Measurements from ENCODE around the gene ISOC1. TPM values are rescaled to one million over a fixed set of nuclear protein-coding genes. Genes with fewer than 3 reads are reported as not detected.

ISOC1 gene
- total and polyA plus RNA-seq, 10 of the 15 experiments (the other 5 are each of a cell fraction or from before 2014, with no cell fraction given) = 12.6 to 61.8 (median 29.9) TPM

DNA sequence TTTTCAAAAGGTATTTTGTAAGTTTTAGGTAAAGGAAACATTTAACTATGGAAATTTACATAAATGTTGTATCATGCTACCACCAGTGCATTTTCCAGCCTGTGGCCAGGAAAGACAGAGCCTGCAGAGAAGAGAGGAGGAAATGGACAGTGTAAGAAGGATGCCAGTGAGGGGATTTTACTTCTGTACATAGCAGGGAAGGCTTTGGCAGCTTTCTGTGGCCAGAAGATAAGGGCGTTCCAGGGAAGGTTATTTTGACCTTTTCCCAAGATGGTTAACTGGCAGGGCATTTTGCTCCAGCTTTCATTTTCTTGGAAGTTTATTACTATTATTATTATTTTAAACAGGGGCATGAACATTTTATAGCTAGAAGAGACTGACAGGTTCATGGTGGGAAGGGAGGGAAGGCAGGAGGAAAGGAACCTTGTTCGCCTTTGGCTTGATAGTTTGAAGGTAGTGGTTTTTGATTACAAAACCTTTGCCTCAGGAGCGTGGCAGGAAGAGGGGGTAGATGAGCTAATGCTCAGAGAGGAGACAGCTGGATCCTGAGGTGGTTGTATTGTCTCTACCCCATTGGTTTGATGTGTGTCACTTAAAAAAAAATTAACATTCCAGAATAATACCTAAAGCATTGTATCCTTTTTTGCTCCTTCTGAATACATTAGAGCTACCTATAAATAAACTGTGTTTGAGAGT lies 4.1 kb downstream of the ISOC1 start:
- no peak for ATAC-seq
- H4K20me1 ChIP-seq (ENCODE audit: control insufficient read depth, insufficient read depth) = no peaks in the 10 kb centered on the region
- no peak overlapping the region for H2AFZ ChIP-seq (ENCODE audit: control insufficient read depth, low read depth, low read length)
- no peaks in the 10 kb centered on the region for H3K36me3 ChIP-seq (ENCODE audit: control insufficient read depth in 2 of 2, insufficient read depth in 2 of 2, low read length in 1 of 2)
- ChIA-PET RAD21 (ENCODE audit: unreplicated experiment) (interaction anchor here (1.2 to 3.6 kb wide), 2 partner anchors 26 to 30 kb away, joined by 5 to 37 read pairs; no protein-coding TSS in a partner anchor), CTCF (interaction anchor here (0.9 to 7.9 kb wide), 5 partner anchors 12 to 884 kb away, joined by 3 to 105 read pairs (median 4); no protein-coding TSS in a partner anchor), SMC1A (ENCODE audit: uncharacterized antibody, unreplicated experiment) (interaction anchor here (0.7 to 8.2 kb wide), 8 partner anchors 12 to 36 kb away, joined by 3 to 52 read pairs (median 4); no protein-coding TSS in a partner anchor), POLR2A (interaction anchor here (0.7 to 2.2 kb wide), 3 partner anchors 20 to 26 kb away, joined by 3 to 15 read pairs (median 4); no protein-coding TSS in a partner anchor)
- in situ Hi-C loops (cut with MboI) = no loop called here
- H3K4me1 ChIP-seq (ENCODE audit: control insufficient read depth, insufficient read depth, low read length) = no peaks in the 10 kb centered on the region
- H3K4me3 ChIP-seq = no peak overlapping the region
- intact Hi-C loops (cut with micrococcal nuclease; ENCODE audit: unreplicated experiment) = no loop called here
- WGBS (ENCODE audit: insufficient coverage, insufficient replicate concordance, low lambda C conversion rate, missing lambda C conversion rate) = 79% methylated on average over 3 of the region's 3 CpGs
- peak; percentile 56 for FAIRE-seq
- no TSS peak for BruUV-seq (replicated peaks)
- H3K27ac ChIP-seq (ENCODE audit: control insufficient read depth, insufficient read depth) = no peak overlapping the region
- peaks cover 22% of the 10 kb centered on the region for H3K79me2 ChIP-seq (ENCODE audit: control insufficient read depth, insufficient read depth, low read length)
- DNase-seq (ENCODE audit: low read depth, low spot score) = no peak
- TF ChIP-seq MEF2B (IDR thresholded peaks at IDR 0.05; ENCODE audit: partially characterized antibody, poor library complexity, severe bottlenecking) (no peak), CBFB (IDR thresholded peaks at IDR 0.05; ENCODE audit: low read depth) (no peak), RUNX3 (IDR thresholded peaks at IDR 0.05; ENCODE audit: low read length) (peak; percentile 7; the same call in 1 of the 2 replicates), EGR1 (IDR thresholded peaks at IDR 0.05; ENCODE audit: borderline replicate concordance in 1 of 2, low read depth in 2 of 2, low read length in 2 of 2) (no peak), NR2F1 (conservative IDR thresholded peaks at IDR 0.05) (no peak), SPI1 (IDR thresholded peaks at IDR 0.05; ENCODE audit: borderline replicate concordance, insufficient read depth, low read depth, low read length) (no peak)
- TF ChIP-seq, protein P1, sequence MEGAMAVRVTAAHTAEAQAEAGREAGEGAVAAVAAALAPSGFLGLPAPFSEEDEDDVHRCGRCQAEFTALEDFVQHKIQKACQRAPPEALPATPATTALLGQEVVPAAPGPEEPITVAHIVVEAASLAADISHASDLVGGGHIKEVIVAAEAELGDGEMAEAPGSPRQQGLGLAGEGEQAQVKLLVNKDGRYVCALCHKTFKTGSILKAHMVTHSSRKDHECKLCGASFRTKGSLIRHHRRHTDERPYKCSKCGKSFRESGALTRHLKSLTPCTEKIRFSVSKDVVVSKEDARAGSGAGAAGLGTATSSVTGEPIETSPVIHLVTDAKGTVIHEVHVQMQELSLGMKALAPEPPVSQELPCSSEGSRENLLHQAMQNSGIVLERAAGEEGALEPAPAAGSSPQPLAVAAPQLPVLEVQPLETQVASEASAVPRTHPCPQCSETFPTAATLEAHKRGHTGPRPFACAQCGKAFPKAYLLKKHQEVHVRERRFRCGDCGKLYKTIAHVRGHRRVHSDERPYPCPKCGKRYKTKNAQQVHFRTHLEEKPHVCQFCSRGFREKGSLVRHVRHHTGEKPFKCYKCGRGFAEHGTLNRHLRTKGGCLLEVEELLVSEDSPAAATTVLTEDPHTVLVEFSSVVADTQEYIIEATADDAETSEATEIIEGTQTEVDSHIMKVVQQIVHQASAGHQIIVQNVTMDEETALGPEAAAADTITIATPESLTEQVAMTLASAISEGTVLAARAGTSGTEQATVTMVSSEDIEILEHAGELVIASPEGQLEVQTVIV (IDR thresholded peaks at IDR 0.05; ENCODE audit: borderline replicate concordance, partially characterized antibody) = no peak
- TF ChIP-seq, protein P2, sequence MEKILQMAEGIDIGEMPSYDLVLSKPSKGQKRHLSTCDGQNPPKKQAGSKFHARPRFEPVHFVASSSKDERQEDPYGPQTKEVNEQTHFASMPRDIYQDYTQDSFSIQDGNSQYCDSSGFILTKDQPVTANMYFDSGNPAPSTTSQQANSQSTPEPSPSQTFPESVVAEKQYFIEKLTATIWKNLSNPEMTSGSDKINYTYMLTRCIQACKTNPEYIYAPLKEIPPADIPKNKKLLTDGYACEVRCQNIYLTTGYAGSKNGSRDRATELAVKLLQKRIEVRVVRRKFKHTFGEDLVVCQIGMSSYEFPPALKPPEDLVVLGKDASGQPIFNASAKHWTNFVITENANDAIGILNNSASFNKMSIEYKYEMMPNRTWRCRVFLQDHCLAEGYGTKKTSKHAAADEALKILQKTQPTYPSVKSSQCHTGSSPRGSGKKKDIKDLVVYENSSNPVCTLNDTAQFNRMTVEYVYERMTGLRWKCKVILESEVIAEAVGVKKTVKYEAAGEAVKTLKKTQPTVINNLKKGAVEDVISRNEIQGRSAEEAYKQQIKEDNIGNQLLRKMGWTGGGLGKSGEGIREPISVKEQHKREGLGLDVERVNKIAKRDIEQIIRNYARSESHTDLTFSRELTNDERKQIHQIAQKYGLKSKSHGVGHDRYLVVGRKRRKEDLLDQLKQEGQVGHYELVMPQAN (conservative IDR thresholded peaks at IDR 0.05) = no peak
- no peaks in the 10 kb centered on the region for H3K9me3 ChIP-seq (replicated peaks; ENCODE audit: control insufficient read depth, insufficient read depth, low read length)
- H3K4me2 ChIP-seq (ENCODE audit: control insufficient read depth, insufficient read depth) = peak overlapping the region; percentile 47
- H3K27me3 ChIP-seq (replicated peaks in 1 of 2; ENCODE audit: control insufficient read depth in 2 of 2, insufficient read depth in 2 of 2, low read length in 1 of 2) = no peaks in the 10 kb centered on the region
- no peak overlapping the region for H3K9ac ChIP-seq (ENCODE audit: control insufficient read depth, insufficient read depth, low read length)
